Uterus (tissue), 2 donors: ENCODE results near the gene PRKCE.

Experiments
- CTCF ChIP-seq, 4 experiments: fragments of 200-600 bp in 2 of 4; fragments of 450-650 bp in 2 of 4; sonication (generic) in 2 of 4; IDR thresholded peaks; one replicate each; pipeline ENCODE4 v1.5.1; 2016 to 2019; ENCODE audit warnings: antibody characterized with exemption in 4 of 4, mild to moderate bottlenecking in 2 of 4, moderate library complexity in 1 of 4
- POLR2A ChIP-seq, 2 donors: fragments of 450-650 bp; IDR thresholded peaks; one replicate each; pipeline ENCODE4 v1.6.1; 2016; ENCODE audit warnings: antibody characterized with exemption in 2 of 2, mild to moderate bottlenecking in 1 of 2, moderate library complexity in 1 of 2

GRCh38 chr2:45648636-45649035 is 2.8 kb upstream of the PRKCE start:
- TF ChIP-seq CTCF (IDR thresholded peaks at IDR 0.05): no peak
- no peak for TF ChIP-seq POLR2A (IDR thresholded peaks at IDR 0.05)
